Stimulated activated CD4-positive, alpha-beta T cell treated with anti-CD3 and anti-CD28 coated beads, Interleukin-2, amount 100 ng/mL, for 4 hours (primary cell): Measurements from ENCODE around the gene STOML3.
"Not testable (repeated sequence)": the region's sequence is repeated elsewhere in the genome, so short reads cannot be mapped to it uniquely, and the experiment has no call there.

Source experiments
- DNase-seq: peaks from one replicate; pipeline ENCODE4 v3.0.0-alpha.2; 2020; ENCODE audit warnings: low read depth

STOML3 gene

DNA sequence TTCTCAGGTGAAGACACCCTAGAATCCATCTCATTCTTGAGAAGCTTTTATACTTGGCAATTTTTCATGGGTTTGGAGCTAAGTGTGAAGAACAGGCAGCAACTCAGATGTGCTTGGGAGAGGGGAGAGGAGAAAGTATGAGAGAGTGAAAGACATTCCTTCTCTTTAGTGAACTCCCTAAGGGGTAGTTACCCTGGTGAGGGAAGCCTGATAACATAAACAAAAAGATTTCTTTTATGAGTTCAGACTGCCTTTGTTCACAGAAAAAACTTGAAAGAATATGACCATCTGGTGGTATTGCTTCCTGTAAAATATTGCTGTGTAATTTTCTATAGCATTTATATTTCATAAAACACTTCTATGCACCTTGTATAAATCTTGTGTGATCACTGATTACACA lies at the start of gene STOML3:
Gene STOML3, minus strand, starts transcription at position 139 of the 400 bp plus-strand sequence. Its CDS starts 110 bp downstream, at position 29.
- no peak for DNase-seq

GRCh38 chr13:39040206-39040605 lies 49.6 kb upstream of the STOML3 start:
- DNase-seq = no peak

DNA sequence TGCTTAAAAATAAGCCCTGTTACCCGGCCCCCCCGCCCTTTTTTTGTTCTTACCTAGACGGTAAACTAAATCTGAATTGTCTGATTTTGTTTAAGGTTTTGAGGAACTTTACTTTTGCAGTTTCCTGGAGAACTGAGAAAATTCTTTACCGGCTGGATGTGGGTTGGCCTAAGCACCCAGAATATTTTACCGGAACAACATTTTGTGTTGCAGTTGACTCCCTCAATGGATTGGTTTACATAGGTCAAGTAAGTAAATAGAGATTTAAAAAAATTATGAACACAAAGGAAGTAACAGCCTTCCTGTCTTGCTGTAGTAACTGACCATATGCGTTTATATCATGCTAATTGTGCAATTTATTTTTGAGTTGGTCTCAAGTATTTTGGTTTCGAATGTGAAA lies 48.4 kb upstream of the STOML3 start:
- no peak for DNase-seq

- peak; percentile 13 for DNase-seq
These were observed 48.0 kb upstream of the STOML3 start for GRCh38 chr13:39038569-39039030.

- peak; percentile 64 for DNase-seq
These were observed 47.4 kb upstream of the STOML3 start, which contains the start of the genes NHLRC3 and PROSER1 for GRCh38 chr13:39037880-39038568. Gene NHLRC3, plus strand, starts transcription at chr13:39038456. Its CDS starts 184 bp downstream, at chr13:39038640. Gene PROSER1, minus strand, starts transcription at chr13:39038089. Its CDS starts 847 bp downstream, at chr13:39037242.

- no peak for DNase-seq
These were observed 46.8 kb upstream of the STOML3 start for GRCh38 chr13:39037410-39037879.

DNA sequence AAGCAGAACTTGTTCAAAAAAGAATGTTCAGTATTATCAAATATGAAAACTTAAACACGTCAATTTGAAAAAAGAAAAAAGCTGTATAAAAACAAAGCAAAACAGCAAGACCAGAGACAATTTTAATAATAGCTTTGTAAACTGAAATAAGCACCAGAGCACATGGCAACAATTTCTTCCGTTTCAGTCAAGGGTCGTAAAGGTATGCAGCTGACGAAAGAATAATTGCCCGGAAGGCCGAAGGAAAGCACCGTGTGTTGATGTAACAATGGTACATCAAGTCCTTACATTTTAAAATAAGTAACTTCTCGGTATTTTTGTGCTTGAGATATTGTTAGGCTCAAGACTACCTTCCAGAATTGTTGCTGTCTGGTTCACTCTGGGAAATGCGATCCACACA lies 45.6 kb upstream of the STOML3 start:
- no peak for DNase-seq

DNA sequence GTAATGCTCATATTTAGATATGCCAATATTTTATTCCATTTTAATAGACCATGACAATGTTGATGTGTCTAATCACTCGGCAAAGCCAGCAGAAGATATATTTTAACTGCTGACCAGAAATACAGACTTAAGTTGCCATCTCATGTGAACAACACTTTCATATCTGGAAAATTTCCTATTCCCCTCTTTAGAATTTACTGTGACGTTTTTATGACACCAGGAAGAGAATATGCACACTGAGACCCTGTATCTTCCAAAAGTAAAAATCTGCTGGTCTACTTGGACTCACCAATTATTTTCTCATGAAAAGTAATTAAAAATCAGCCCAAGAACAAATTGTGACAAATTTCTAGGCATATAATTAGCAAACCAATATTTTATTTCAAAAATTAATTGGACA lies 45.2 kb upstream of the STOML3 start:
- no peak for DNase-seq

DNA sequence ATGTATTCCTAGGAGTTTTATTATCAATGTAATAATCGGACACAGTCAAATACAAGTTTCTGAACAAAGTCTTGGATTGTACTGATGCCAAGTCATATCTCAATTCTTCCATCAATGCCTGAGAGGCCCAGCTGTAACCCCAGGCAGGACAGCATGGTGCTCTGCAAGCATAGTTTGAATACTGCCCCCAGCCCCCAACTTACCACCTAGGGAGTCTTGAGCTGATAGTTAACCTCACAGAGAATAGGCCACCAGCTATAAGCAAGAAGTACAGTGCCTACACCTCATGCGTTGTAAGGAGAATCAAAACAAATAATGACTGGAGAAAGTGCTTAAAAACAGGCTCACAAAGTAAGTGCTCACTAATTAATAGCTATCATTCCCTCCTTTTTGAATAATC lies 44.6 kb upstream of the STOML3 start:
- no peak for DNase-seq

GRCh38 chr13:39034085-39034484 lies 43.5 kb upstream of the STOML3 start:
- no peak for DNase-seq

GRCh38 chr13:39032150-39032549 lies 41.5 kb upstream of the STOML3 start:
- no peak for DNase-seq

- DNase-seq = no peak
These were observed 34.8 kb upstream of the STOML3 start for GRCh38 chr13:39025433-39025839.

GRCh38 chr13:39023761-39024160 lies 33.1 kb upstream of the STOML3 start:
- no peak for DNase-seq

DNA sequence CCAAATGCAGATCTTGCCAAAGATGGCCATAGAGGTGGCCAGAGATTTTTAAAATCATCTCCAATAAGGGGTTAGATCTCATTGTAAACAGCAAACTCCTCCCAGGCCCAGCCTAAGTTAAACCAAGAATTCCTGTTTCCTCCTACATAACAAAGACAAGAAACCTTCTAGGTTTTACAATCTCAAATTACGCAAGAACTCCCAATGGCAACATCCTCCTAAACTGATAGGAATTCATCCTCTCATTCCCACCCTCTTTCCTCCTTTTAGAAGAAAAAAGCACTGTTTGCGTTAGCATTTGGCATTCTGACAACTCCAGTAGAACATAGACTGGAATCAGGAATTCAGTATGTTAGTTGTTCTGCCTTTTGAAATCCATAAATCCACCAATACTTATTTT lies 32.7 kb upstream of the STOML3 start:
- DNase-seq = no peak

DNA sequence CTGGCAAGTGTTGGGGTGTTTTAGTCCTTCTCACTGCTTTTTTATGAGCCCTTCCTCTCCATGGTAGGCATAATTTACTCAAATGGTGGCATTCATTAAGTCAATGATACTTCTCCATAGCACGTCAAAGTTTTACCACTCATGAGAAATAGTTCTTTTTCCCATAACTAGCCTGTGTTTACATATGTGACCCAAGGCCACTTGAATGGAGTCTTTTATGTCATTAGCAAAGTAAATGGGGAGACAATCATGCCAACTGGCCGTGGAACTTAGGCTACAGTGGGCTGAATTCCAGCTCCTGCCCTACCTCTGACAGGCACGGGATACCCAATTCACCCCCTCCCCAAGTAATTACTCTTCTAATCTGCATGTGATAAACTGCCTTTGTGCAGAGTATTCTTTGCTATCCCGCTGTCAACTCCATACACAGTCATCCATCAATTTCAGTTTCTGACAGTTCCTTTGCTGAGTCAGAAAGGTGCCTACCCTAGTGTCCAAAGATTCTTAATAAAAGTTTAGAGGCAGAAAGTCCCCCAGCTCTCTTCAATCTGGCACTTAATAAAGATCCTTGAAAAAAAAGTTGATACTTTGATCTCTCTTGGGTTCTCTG lies 30.3 kb upstream of the STOML3 start:
- DNase-seq = no peak

GRCh38 chr13:39016787-39017186 lies 26.2 kb upstream of the STOML3 start:
- no peak for DNase-seq

- DNase-seq = no peak
These were observed 25.5 kb upstream of the STOML3 start for GRCh38 chr13:39016087-39016486.

DNA sequence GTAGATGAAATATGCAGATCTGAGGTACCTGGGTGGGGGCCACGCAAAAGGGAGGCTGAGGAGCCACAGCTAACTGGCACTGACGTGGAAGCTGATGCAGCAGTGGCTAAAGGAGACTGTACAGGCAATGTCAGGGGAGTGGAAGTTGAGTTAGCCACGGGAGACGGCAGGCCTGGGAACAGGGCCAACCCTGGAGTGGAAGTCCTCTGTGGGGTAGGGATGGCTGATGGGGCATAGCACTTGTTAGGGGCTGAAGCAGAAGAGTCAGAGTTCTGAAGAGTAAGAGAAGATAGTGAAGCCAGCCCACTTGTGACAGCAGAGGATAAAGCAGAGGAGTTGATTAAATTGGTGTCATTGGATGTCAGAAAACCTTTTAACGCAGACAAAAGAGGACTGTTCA lies 22.8 kb upstream of the STOML3 start:
- no peak for DNase-seq

DNA sequence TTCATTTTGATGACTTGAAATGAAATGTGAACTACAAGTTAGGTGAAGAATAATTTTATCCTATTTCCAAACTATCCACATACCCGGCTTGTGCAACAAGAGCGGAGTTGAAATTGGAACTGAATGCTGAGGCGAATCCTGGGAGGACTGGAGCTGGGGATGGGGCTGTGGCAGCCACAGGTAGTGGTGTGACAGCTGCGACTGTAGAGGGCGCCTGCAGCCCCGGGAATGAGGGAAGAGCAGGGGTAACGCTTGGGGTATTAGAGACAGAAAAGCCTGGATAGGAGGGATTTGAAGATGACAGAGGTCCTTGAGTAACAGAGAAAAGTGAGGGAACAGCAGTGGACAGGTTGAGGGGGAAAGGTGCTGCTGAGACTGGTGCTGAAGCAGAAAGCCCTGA lies 22.0 kb upstream of the STOML3 start:
- no peak for DNase-seq

GRCh38 chr13:39006371-39007111 lies 15.9 kb upstream of the STOML3 start:
- not testable (repeated sequence) for DNase-seq

GRCh38 chr13:38998739-38999138 lies 8.1 kb upstream of the STOML3 start:
- no peak for DNase-seq

GRCh38 chr13:38993381-38993780 lies 2.8 kb upstream of the STOML3 start:
- no peak for DNase-seq

GRCh38 chr13:38981096-38981495 lies 9.5 kb downstream of the STOML3 start:
- DNase-seq = no peak
